T-helper 1 cell treated with Interleukin-12 subunit alpha and Interleukin-12 subunit beta and Interleukin-4 antibody, amounts not matched to agents 30 ng/mL and 1 ng/mL, for 36 hours (primary cell): Measurements from ENCODE around the gene DGKI. TPM values are rescaled to one million over a fixed set of nuclear protein-coding genes. Genes with fewer than 3 reads are reported as not detected.

Experiments used
- intact Hi-C: fragments of 100-400 bp; cut with micrococcal nuclease; formaldehyde crosslinking; loops from one replicate; pipeline ENCODE4 v1.15.1; 2024
- total RNA-seq: library from RNA; stranded (reverse); gene quantifications from 2 replicates; pipeline ENCODE4 v1.2.3, GENCODE V29; 2022

Gene DGKI
- total RNA-seq, 1 donor from 2014 or later, result 3.4 TPM

GRCh38 chr7:137692399-137692798, 154.4 kb downstream of the DGKI start:
- intact Hi-C loops, result no loop called here

GRCh38 chr7:137691566-137691965, 155.2 kb downstream of the DGKI start:
- intact Hi-C loops, result no loop called here

- intact Hi-C loops, result no loop called here
Observed at GRCh38 chr7:137690635-137691034, 156.1 kb downstream of the DGKI start.

GRCh38 chr7:137689761-137690160, 157.0 kb downstream of the DGKI start:
- intact Hi-C loops, result no loop called here

DNA sequence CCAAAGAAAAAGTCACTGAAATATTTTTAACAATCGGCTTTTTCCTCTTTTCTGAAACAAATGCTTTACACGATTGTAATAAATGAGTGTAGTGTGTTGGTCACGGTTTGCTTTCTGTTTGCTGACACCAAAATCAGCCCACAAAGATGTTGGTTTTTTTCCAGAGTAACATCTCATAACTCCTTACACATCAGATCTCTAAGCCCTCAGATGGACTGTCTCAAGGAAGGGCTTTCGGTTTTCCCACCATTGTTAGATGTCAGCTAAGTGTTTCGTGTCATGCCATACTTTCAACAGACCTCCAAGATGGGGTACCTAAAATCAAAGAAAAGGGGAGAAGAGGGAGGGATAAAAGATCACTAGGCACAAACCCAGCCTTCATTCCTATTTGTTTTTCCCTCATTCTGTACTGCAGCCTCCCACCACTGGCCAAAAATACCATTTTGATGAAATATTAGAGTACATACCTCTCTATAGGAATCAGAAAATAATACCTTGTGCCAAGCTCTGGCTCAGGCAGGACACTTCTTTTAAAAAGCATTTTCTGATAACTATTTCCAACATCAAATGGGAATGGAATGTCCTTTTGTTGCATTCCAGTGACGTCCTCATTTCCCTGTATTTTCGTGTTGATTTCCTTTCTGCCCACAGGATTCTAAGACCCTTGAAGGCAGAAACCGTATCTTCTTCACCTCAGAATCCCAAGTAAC, 159.1 kb downstream of the DGKI start:
- intact Hi-C loops, result no loop called here

- intact Hi-C loops, result no loop called here
Observed at GRCh38 chr7:137685433-137686164, 161.2 kb downstream of the DGKI start.

DNA sequence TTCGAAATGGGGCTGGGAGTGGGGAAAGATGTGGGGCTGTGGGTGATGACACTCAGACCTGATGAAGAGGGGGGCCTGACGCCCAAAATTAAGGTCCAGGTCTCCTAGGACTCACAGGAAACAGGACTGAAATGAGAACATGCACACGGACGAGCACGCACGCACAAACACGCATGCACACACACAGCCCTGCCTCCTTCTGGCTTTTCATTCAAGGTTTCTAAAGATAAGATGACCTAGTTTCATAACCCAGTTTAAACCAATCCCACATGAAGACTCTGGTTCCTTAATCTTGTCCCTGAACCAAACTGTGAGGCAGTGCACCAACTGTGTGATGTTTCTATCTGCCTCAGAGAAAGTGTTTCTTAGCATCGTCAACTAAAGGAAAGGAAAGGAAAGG, 162.0 kb downstream of the DGKI start:
- intact Hi-C loops, result no loop called here

GRCh38 chr7:137684316-137684715, 162.5 kb downstream of the DGKI start:
- intact Hi-C loops, result no loop called here

GRCh38 chr7:137682596-137682995, 164.2 kb downstream of the DGKI start:
- intact Hi-C loops, result no loop called here

DNA sequence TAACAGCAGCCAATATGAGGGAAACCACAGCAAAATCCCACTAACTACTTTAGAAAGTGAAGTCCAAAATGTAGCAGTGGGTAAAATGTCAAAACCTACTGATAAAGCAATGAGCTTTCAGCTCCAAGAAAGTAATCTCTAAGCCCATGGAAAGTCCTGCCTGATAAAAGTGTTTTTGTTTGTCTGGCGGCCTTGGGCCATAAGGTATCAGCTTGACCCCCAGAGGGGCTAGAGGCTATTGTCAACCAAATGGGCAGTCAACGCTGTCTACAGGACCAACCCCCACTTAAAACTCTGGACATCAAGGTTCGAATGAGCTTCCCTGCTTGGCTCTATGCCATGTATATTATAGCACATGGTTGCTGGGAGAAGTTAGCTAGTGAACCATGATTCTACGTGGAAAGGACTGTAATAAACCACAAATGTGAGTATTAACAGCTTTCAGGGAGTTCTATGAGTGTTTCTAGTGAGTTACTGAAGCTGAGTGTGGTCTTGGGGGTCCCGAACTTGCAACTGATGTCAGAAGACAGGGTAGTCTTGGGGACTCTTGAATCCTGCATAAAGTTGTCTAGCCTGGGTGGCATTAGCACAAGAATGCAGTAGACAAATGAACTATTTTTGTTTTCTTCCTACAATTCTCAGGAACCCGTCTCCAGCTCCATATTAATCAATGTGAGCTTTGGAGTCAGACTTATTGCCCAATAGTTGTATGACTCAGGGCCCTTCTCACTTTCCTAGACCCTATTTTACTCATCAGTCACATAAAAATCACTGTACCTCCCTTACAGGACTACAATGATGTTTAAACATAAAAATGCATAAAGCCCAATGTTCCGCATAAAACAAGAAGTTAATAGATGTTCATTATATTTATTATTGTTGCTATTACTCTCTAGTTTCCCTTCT, 164.9 kb downstream of the DGKI start:
- intact Hi-C loops, result no loop called here

- intact Hi-C loops, result no loop called here
Observed at GRCh38 chr7:137674551-137675409, 172.0 kb downstream of the DGKI start.

DNA sequence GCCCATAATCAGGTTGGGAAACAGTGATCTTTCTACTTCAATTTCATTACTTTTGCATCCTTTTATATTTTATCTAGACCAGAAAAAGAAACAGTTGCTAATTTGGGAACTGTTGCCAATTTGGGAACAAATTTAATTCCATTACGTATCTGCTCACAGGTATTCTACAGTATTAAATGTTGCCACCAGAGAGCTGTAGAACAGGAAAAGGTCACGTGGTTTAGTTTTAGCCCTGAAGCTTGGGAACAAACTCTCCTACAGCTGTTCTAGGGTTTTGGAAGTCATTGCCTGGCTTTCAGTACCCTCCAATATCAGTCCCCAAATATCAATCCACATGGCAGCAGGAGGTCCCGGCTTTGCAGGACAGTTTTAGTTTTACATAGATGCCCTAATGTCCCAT, 172.7 kb downstream of the DGKI start:
- intact Hi-C loops, result no loop called here

DNA sequence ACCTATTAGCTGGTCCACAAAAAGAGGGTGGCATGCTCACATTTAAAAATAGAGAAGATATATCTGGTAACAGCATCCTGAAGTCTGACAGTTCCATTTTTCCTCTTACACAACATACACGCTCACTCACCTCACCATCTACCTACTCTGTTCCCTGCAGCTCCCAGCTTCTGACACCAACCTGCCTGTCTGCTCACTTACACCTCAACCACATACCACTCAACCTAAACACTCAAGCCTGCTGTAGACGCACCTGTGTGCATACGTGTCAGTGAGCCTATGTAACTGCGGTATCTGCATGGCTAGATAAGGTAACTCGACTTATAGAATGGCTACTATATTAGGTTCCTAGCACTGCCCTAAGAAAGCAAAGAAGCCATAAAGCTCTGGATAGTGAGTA, 174.9 kb downstream of the DGKI start:
- intact Hi-C loops, result no loop called here

DNA sequence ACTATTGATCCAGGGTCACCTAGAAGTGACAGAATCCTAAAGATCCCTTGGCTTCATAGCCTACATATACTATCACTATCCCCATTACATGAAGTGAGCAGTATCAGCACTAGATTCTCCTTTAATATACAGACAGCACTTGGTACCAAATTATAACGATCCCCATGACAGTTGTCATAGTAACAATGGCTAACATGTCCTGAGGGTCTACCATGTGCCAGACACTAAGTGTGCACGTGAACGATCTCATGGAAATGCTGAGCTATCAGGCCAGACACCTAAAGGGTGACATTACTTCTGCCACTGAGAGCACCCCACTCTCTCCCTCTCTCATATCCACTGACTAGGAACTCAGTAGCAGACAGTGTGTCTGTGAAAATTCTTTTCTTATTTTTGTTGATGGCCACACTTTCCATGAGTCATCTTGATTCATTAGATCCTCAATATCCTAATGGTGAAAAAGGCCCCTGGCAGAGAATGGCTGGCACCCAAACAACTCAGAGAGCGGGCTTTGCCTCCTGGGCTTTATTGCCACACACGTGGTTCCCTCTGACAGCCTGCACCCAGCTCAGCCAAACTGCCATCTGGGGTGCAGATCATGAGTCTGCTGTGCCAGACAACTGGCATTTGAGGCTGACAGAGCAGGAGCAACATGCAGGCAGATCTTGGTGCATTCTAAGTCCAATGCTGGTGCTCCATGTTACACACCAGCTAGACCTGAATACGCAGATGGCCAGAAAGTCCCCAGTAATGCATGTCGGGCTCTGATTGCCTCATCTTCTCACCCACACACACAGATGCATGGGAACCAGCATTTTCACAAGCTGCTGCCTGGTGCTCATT, 176.3 kb downstream of the DGKI start:
- intact Hi-C loops, result no loop called here

- intact Hi-C loops, result no loop called here
Observed at GRCh38 chr7:137669706-137670105, 177.1 kb downstream of the DGKI start.

GRCh38 chr7:137668404-137668803, 178.4 kb downstream of the DGKI start:
- intact Hi-C loops, result no loop called here

DNA sequence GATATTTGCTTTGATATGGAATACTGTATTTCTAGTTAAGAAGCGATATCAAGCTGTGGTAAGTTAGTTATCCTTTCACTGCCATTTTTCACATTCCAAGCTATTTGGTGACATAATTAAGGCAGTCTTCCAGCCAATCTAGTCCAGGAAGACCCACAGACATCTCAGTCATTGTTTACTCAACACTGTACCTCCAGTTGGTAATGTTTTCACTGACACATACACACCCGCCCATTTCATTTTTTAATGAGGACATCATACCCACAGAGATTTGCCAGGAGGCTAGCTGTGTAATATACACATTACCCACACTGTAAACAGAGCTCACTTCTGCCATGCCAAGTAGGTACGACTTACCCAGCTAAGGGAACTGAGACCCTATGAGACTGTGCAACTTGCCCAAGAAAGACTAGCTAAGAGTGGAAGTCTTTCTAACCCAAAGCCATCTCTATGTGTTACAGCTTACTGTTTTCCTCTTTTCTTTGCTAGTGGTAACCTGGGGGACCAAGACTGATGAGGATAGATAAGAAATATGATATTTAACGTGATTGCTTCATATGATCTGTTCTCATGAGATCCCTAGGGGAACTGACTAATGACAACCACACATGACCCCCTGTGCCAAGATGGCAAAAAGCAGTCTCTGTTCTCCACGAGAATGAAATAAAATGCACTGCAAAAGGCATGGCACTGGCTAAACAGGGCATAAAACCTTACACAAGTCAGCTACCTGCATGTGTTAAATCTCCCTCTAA, 179.0 kb downstream of the DGKI start:
- intact Hi-C loops, result no loop called here

DNA sequence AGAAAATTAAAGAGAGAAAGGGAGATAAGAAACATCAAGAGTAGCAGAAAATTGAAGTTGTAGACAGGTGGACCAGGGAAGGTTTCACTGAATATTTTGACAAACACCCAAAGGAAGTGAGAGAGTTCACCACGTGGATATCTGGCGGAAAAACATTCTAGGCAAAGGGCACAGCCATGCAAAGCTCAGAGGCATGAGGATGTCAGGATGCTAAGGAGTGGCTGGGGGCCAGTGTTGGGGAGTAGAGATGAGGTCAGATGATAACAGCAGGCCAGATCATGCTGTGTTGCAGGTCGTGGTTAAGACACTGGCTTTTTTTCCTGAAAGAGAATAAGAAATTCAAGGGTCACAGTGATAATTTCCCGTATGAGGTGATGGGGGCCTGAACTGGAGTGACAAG, 181.9 kb downstream of the DGKI start:
- intact Hi-C loops, result no loop called here

GRCh38 chr7:137661634-137662033, 185.1 kb downstream of the DGKI start:
- intact Hi-C loops, result no loop called here
